Endothelial cell (in vitro differentiated cells): ENCODE measurements around the gene CTDSPL. TPM values are rescaled to one million over a fixed set of nuclear protein-coding genes. Genes with fewer than 3 reads are reported as not detected.
"Not testable (repeated sequence)": the region's sequence is repeated elsewhere in the genome, so short reads cannot be mapped to it uniquely, and the experiment has no call there.

Source experiments
- DNase-seq: peaks from one replicate; pipeline ENCODE4 v3.0.0; 2021; ENCODE audit warnings: low spot score
- H3K27ac Mint-ChIP-seq: one replicate; pipeline ENCODE4 v1.8.0; 2021; ENCODE audit warnings: mixed read lengths, inconsistent platforms; ENCODE audit not compliant: unreplicated experiment
- H3K27me3 Mint-ChIP-seq: one replicate; pipeline ENCODE4 v1.8.0; 2021; ENCODE audit warnings: mild to moderate bottlenecking, moderate library complexity, mixed read lengths, inconsistent platforms; ENCODE audit not compliant: unreplicated experiment
- H3K36me3 Mint-ChIP-seq: one replicate; pipeline ENCODE4 v1.8.0; 2021; ENCODE audit warnings: mild to moderate bottlenecking, low read depth, mixed read lengths, inconsistent platforms; ENCODE audit not compliant: unreplicated experiment
- H3K4me1 Mint-ChIP-seq: one replicate; pipeline ENCODE4 v1.8.0; 2021; ENCODE audit warnings: mild to moderate bottlenecking, mixed read lengths, inconsistent platforms; ENCODE audit not compliant: unreplicated experiment
- H3K4me3 Mint-ChIP-seq: one replicate; pipeline ENCODE4 v1.8.0; 2021; ENCODE audit warnings: mild to moderate bottlenecking, mixed read lengths, inconsistent platforms; ENCODE audit not compliant: unreplicated experiment
- H3K9me3 Mint-ChIP-seq: one replicate; pipeline ENCODE4 v1.8.0; 2021; ENCODE audit warnings: mixed read lengths, inconsistent platforms; ENCODE audit not compliant: unreplicated experiment
- total RNA-seq: library from RNA; stranded (reverse); fragmentation: NEBNext Ultra II Directional; extraction: Animal tissue kit (Norgen Biotek cat#: 25700); gene quantifications from one replicate; pipeline ENCODE4 v1.2.1, GENCODE V29; 2021; ENCODE audit not compliant: unreplicated experiment
- TF ChIP-seq, protein P1 (sequence below): fragments of 200-600 bp; sonication (generic); IDR thresholded peaks from one replicate; pipeline ENCODE4 v1.5.0; 2021; ENCODE audit warnings: antibody characterized with exemption; ENCODE audit not compliant: unreplicated experiment

CTDSPL gene
- total RNA-seq, 1 donor from 2014 or later, result 71.4 TPM

DNA sequence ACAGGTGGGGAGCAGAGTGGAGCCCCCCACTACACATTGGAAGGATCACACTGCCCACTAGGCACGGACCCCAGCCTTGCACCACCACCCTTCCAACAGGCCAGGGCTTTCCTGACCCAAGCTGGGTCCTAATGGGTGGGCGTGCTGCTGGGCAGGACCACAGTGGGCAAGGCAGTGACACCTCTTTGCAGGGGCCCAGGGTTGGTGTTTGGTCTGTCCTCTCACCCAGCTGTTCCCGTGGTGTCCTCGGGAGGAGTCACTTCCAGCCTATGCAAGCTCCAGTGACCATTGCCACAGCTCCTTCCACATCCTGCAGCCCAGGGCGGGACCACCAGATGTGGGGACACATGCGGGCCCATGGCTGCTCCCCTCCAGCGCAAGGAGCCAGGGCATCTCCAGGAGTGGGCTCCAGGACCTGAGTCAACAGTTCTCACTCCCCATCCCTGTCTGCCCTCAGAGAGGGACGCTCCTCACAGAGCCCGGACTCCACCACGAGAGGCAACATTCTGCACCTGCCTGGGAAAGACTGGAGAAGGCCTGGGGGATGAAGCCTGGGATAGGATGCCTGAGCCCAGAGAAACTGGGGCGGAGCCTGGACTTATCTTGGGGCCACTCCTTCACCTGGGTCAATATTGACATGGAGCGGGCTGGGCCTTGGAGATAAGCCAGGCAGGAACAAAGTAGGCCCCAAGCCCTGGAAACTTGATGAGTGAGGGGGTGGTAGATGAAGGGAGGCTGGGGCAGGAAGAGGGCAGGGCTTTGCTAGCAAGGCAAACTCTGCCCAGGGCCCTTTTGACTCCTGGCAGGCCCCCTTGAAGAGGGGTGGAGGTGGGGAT lies 125.0 kb downstream of the CTDSPL start:
- TF ChIP-seq, protein P1, sequence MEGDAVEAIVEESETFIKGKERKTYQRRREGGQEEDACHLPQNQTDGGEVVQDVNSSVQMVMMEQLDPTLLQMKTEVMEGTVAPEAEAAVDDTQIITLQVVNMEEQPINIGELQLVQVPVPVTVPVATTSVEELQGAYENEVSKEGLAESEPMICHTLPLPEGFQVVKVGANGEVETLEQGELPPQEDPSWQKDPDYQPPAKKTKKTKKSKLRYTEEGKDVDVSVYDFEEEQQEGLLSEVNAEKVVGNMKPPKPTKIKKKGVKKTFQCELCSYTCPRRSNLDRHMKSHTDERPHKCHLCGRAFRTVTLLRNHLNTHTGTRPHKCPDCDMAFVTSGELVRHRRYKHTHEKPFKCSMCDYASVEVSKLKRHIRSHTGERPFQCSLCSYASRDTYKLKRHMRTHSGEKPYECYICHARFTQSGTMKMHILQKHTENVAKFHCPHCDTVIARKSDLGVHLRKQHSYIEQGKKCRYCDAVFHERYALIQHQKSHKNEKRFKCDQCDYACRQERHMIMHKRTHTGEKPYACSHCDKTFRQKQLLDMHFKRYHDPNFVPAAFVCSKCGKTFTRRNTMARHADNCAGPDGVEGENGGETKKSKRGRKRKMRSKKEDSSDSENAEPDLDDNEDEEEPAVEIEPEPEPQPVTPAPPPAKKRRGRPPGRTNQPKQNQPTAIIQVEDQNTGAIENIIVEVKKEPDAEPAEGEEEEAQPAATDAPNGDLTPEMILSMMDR, result no peak
- peak; percentile 45 for DNase-seq

DNA sequence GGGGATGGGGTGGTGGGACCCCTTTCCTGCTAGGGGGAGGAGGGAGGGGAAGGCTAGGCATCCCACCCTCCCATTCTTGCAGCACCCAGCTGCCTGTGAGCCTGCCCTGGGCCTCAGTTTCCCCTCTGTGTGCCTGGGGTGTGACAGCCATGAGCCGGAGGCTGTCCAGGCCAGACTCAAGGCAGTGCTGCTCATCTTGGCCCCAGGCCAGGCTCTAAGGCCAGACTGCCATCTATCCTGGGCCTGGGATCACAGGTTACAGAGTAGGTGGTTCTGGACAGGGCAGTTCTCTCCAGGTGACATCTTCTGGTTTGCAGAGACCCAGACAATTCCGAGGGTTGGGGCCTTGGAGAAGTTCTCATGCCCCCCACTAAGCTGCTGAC lies 125.6 kb downstream of the CTDSPL start:
- Mint-ChIP-seq H3K9me3 (no peaks in the 10 kb centered on the region), H3K27me3 (peaks cover 5% of the 10 kb centered on the region), H3K4me1 (peaks cover 28% of the 10 kb centered on the region), H3K27ac (no peak overlapping the region), H3K36me3 (peaks cover 15% of the 10 kb centered on the region), H3K4me3 (no peak overlapping the region)
- no peak for DNase-seq
- TF ChIP-seq, protein P1, result no peak

More for the DNA sequence above, 125.0 kb downstream of the CTDSPL start:
- H3K27me3 Mint-ChIP-seq, result peaks cover 2% of the 10 kb centered on the region
- H3K4me1 Mint-ChIP-seq, result peaks cover 25% of the 10 kb centered on the region
- peaks cover 21% of the 10 kb centered on the region for H3K36me3 Mint-ChIP-seq
- H3K9me3 Mint-ChIP-seq, result no peaks in the 10 kb centered on the region
- no peak overlapping the region for H3K27ac Mint-ChIP-seq
- H3K4me3 Mint-ChIP-seq, result no peak overlapping the region

DNA sequence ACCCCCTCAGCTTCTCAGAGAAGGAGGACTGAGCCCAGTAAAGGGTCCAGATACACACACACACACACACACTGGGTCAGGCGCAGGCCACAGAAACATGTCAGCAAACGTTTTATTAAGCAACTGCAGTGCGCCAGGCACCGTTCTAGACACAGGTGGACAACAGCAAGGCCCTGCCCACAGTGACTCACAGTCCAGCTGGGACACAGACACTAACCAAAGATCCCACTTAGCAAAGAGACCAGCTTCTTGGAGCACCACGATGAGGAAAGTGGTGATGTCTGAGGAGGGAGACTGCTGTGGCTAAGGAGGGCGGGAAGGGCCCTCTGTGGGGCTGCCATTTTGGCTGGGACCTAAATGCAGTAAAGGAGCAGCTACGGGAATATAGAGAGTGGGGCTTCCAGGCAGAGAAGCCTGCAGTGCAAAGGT lies 126.1 kb downstream of the CTDSPL start:
- Mint-ChIP-seq H3K9me3 (no peaks in the 10 kb centered on the region), H3K4me1 (peaks cover 28% of the 10 kb centered on the region), H3K36me3 (peaks cover 14% of the 10 kb centered on the region), H3K4me3 (no peak overlapping the region), H3K27me3 (peaks cover 5% of the 10 kb centered on the region), H3K27ac (no peak overlapping the region)
- TF ChIP-seq, protein P1, result no peak
- no peak for DNase-seq

DNA sequence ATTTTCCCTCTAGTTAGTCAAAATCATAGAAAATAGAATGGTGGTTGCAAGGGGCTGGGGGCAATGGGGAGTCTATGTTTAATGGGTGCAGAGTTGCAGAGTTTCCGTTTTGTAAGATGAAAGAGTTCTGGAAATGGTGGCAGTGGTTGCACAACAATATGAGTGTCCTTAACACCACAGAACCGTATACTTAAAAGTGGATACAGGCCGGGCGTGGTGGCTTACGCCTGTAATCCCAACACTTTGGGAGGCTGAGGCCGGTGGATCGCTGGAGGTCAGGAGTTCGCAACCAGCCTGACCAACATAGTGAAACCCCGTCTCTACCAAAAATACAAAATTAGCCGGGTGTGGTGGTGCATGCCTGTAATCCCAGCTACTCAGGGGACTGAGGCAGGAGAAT lies 126.7 kb downstream of the CTDSPL start:
- not testable (repeated sequence) for H3K9me3 Mint-ChIP-seq, H3K27ac Mint-ChIP-seq, DNase-seq, H3K27me3 Mint-ChIP-seq
- Mint-ChIP-seq H3K36me3 (peaks cover 14% of the 10 kb centered on the region), H3K4me1 (peaks cover 28% of the 10 kb centered on the region), H3K4me3 (peak overlapping the region; percentile 1)

DNA sequence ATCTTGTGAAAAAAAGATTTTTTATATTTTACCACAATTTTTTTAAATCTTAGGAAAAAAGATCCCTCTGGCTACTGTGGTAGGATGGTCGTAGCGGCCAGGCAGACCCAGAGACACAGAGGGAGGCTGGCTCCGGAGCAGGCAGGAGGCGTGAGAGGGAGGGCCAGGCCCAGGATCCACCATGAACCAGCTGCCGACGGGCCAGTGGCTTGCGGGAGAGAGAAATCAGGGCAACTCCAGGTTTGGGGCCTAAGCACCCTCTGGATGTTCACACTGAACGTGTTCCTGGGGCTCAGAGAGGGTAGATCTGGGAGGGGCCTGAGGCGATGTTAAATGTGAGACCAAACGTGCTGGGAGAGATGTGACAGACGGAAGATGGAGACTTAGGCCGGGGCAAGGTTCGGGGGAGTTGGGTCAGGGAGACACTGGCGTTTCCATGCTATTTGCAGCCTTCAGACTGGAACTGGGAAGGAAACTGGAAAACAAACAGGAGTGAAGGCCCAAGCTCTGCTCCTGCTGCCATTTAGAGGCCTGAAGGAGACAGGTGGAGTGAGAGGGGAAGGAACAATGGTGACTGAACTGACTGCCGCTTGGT lies 127.3 kb downstream of the CTDSPL start:
- Mint-ChIP-seq H3K27ac (no peak overlapping the region), H3K27me3 (peaks cover 9% of the 10 kb centered on the region), H3K4me3 (peak overlapping the region; percentile 13)

More for the DNA sequence above, 127.3 kb downstream of the CTDSPL start:
- TF ChIP-seq, protein P1, result no peak
- DNase-seq, result no peak
- peaks cover 33% of the 10 kb centered on the region for H3K4me1 Mint-ChIP-seq
- H3K36me3 Mint-ChIP-seq, result peaks cover 10% of the 10 kb centered on the region
- H3K9me3 Mint-ChIP-seq, result no peaks in the 10 kb centered on the region
